ENCODE results near the gene MYH14.
A peak's percentile ranks its signal among the peaks of the same experiment; 100 is the strongest.
"Not testable (repeated sequence)": the region's sequence is repeated elsewhere in the genome, so short reads cannot be mapped to it uniquely, and the experiment has no call there.

MYH14 gene

GRCh38 chr19:50331221-50331993 is 128.0 kb downstream of the MYH14 start:
- peaks cover 48% of the 10 kb centered on the region for H3K27me3 ChIP-seq (ENCODE audit: control insufficient read depth, insufficient read depth, low read length)
- H3K9ac ChIP-seq (ENCODE audit: low read depth, low read length) = no peak overlapping the region
- H3K4me1 ChIP-seq (ENCODE audit: control insufficient read depth, insufficient read depth, low read length) = peaks cover 7% of the 10 kb centered on the region
- H3K4me3 ChIP-seq (ENCODE audit: low read length) = no peak overlapping the region
- H3K36me3 ChIP-seq (ENCODE audit: insufficient read depth, low read length) = no peaks in the 10 kb centered on the region
- peaks cover 5% of the 10 kb centered on the region for H3K9me3 ChIP-seq (replicated peaks; ENCODE audit: low read length)
- peak overlapping the region; percentile 20 for H3K4me2 ChIP-seq (ENCODE audit: low read length)

GRCh38 chr19:50331994-50332243 is 128.5 kb downstream of the MYH14 start:
- H3K27me3 ChIP-seq (ENCODE audit: control insufficient read depth, insufficient read depth, low read length) = peaks cover 43% of the 10 kb centered on the region
- no peaks in the 10 kb centered on the region for H3K36me3 ChIP-seq (ENCODE audit: insufficient read depth, low read length)
- H3K4me1 ChIP-seq (ENCODE audit: control insufficient read depth, insufficient read depth, low read length) = peaks cover 7% of the 10 kb centered on the region
- H3K9me3 ChIP-seq (replicated peaks; ENCODE audit: low read length) = peaks cover 5% of the 10 kb centered on the region
- H3K4me2 ChIP-seq (ENCODE audit: low read length) = no peak overlapping the region
- no peak overlapping the region for H3K9ac ChIP-seq (ENCODE audit: low read depth, low read length)
- no peak overlapping the region for H3K4me3 ChIP-seq (ENCODE audit: low read length)

- H3K4me1 ChIP-seq (ENCODE audit: control insufficient read depth, insufficient read depth, low read length) = peaks cover 7% of the 10 kb centered on the region
- H3K4me3 ChIP-seq (ENCODE audit: low read length) = no peak overlapping the region
- no peak overlapping the region for H3K4me2 ChIP-seq (ENCODE audit: low read length)
- H3K9ac ChIP-seq (ENCODE audit: low read depth, low read length) = no peak overlapping the region
- H3K27me3 ChIP-seq (ENCODE audit: control insufficient read depth, insufficient read depth, low read length) = peaks cover 38% of the 10 kb centered on the region
- H3K9me3 ChIP-seq (replicated peaks; ENCODE audit: low read length) = peaks cover 5% of the 10 kb centered on the region
- no peaks in the 10 kb centered on the region for H3K36me3 ChIP-seq (ENCODE audit: insufficient read depth, low read length)
Observed at GRCh38 chr19:50332244-50333038, 129.0 kb downstream of the MYH14 start.

GRCh38 chr19:50333235-50333736 is 129.9 kb downstream of the MYH14 start:
- Histone ChIP-seq H3K9ac (ENCODE audit: low read depth, low read length) (no peak overlapping the region), H3K27me3 (ENCODE audit: control insufficient read depth, insufficient read depth, low read length) (peaks cover 33% of the 10 kb centered on the region), H3K9me3 (replicated peaks; ENCODE audit: low read length) (peaks cover 5% of the 10 kb centered on the region), H3K4me1 (ENCODE audit: control insufficient read depth, insufficient read depth, low read length) (peaks cover 7% of the 10 kb centered on the region), H3K36me3 (ENCODE audit: insufficient read depth, low read length) (no peaks in the 10 kb centered on the region), H3K4me2 (ENCODE audit: low read length) (peak overlapping the region; percentile 80), H3K4me3 (ENCODE audit: low read length) (peak overlapping the region; percentile 64)

GRCh38 chr19:50333737-50334617 is 130.6 kb downstream of the MYH14 start:
- peaks cover 31% of the 10 kb centered on the region for H3K27me3 ChIP-seq (ENCODE audit: control insufficient read depth, insufficient read depth, low read length)
- no peaks in the 10 kb centered on the region for H3K36me3 ChIP-seq (ENCODE audit: insufficient read depth, low read length)
- peaks cover 5% of the 10 kb centered on the region for H3K9me3 ChIP-seq (replicated peaks; ENCODE audit: low read length)
- no peak overlapping the region for H3K9ac ChIP-seq (ENCODE audit: low read depth, low read length)
- peak overlapping the region; percentile 80 for H3K4me2 ChIP-seq (ENCODE audit: low read length)
- peak overlapping the region; percentile 64 for H3K4me3 ChIP-seq (ENCODE audit: low read length)
- peaks cover 7% of the 10 kb centered on the region for H3K4me1 ChIP-seq (ENCODE audit: control insufficient read depth, insufficient read depth, low read length)

GRCh38 chr19:50334741-50335421 is 131.5 kb downstream of the MYH14 start:
- no peaks in the 10 kb centered on the region for H3K36me3 ChIP-seq (ENCODE audit: insufficient read depth, low read length)
- peaks cover 5% of the 10 kb centered on the region for H3K9me3 ChIP-seq (replicated peaks; ENCODE audit: low read length)
- H3K4me3 ChIP-seq (ENCODE audit: low read length) = no peak overlapping the region
- H3K4me2 ChIP-seq (ENCODE audit: low read length) = no peak overlapping the region
- peaks cover 4% of the 10 kb centered on the region for H3K4me1 ChIP-seq (ENCODE audit: control insufficient read depth, insufficient read depth, low read length)
- H3K27me3 ChIP-seq (ENCODE audit: control insufficient read depth, insufficient read depth, low read length) = peaks cover 25% of the 10 kb centered on the region
- H3K9ac ChIP-seq (ENCODE audit: low read depth, low read length) = no peak overlapping the region

- H3K4me1 ChIP-seq (ENCODE audit: control insufficient read depth, insufficient read depth, low read length); H3K36me3 ChIP-seq (ENCODE audit: insufficient read depth, low read length); H3K4me2 ChIP-seq (ENCODE audit: low read length); H3K4me3 ChIP-seq (ENCODE audit: low read length); H3K27me3 ChIP-seq (ENCODE audit: control insufficient read depth, insufficient read depth, low read length); H3K9ac ChIP-seq (ENCODE audit: low read depth, low read length); H3K9me3 ChIP-seq (replicated peaks; ENCODE audit: low read length): not testable (repeated sequence)
Observed at GRCh38 chr19:50337031-50337430, 133.6 kb downstream of the MYH14 start.

GRCh38 chr19:50340331-50340730 is 136.9 kb downstream of the MYH14 start:
- no peak overlapping the region for H3K9ac ChIP-seq (ENCODE audit: low read depth, low read length)

GRCh38 chr19:50341091-50341564 is 137.7 kb downstream of the MYH14 start:
- Histone ChIP-seq H3K4me3 (ENCODE audit: low read length) (no peak overlapping the region), H3K36me3 (ENCODE audit: insufficient read depth, low read length) (no peaks in the 10 kb centered on the region), H3K4me2 (ENCODE audit: low read length) (no peak overlapping the region), H3K9ac (ENCODE audit: low read depth, low read length) (no peak overlapping the region), H3K4me1 (ENCODE audit: control insufficient read depth, insufficient read depth, low read length) (no peaks in the 10 kb centered on the region), H3K9me3 (replicated peaks; ENCODE audit: low read length) (no peaks in the 10 kb centered on the region), H3K27me3 (ENCODE audit: control insufficient read depth, insufficient read depth, low read length) (no peaks in the 10 kb centered on the region)

More at GRCh38 chr19:50340331-50340730, 136.9 kb downstream of the MYH14 start:
- Histone ChIP-seq H3K27me3 (ENCODE audit: control insufficient read depth, insufficient read depth, low read length) (no peaks in the 10 kb centered on the region), H3K4me1 (ENCODE audit: control insufficient read depth, insufficient read depth, low read length) (no peaks in the 10 kb centered on the region), H3K4me3 (ENCODE audit: low read length) (no peak overlapping the region), H3K36me3 (ENCODE audit: insufficient read depth, low read length) (no peaks in the 10 kb centered on the region), H3K9me3 (replicated peaks; ENCODE audit: low read length) (no peaks in the 10 kb centered on the region), H3K4me2 (ENCODE audit: low read length) (no peak overlapping the region)

- Histone ChIP-seq H3K9ac (ENCODE audit: low read depth, low read length) (no peak overlapping the region), H3K4me2 (ENCODE audit: low read length) (no peak overlapping the region), H3K27me3 (ENCODE audit: control insufficient read depth, insufficient read depth, low read length) (peaks cover 5% of the 10 kb centered on the region), H3K4me1 (ENCODE audit: control insufficient read depth, insufficient read depth, low read length) (no peaks in the 10 kb centered on the region), H3K36me3 (ENCODE audit: insufficient read depth, low read length) (no peaks in the 10 kb centered on the region), H3K9me3 (replicated peaks; ENCODE audit: low read length) (no peaks in the 10 kb centered on the region), H3K4me3 (ENCODE audit: low read length) (no peak overlapping the region)
Observed at GRCh38 chr19:50344661-50345318, 141.4 kb downstream of the MYH14 start.
